OCI-M2 (cell line): Measurements from ENCODE around the gene FAM171A2.
"Not testable (repeated sequence)": the region's sequence is repeated elsewhere in the genome, so short reads cannot be mapped to it uniquely, and the experiment has no call there.

Experiments used
- DNase-seq: peaks from one replicate; lab custom pipeline; 2025; ENCODE audit not compliant: unreplicated experiment; lab: John Stamatoyannopoulos, UW

FAM171A2 gene

DNA sequence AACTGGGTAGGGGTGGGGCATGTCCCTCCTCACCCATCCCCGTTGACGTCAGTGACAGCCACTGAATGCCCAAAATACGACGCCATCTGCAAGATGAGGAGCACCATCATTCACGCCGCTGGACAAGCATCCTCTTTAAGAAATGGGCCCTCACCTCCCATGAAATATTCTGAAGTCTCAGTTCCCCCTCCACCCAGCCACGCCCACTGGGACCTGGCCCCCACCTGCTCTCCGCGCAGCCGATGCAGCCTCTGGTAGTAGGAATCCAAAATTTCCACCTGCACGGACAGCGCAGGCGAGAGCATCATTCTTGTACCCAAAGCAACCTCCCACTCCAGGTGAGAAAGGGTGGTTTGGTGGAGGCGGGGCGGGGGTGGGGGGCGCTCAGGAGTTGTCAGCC, 20.2 kb upstream of the FAM171A2 start:
- DNase-seq: no peak

DNA sequence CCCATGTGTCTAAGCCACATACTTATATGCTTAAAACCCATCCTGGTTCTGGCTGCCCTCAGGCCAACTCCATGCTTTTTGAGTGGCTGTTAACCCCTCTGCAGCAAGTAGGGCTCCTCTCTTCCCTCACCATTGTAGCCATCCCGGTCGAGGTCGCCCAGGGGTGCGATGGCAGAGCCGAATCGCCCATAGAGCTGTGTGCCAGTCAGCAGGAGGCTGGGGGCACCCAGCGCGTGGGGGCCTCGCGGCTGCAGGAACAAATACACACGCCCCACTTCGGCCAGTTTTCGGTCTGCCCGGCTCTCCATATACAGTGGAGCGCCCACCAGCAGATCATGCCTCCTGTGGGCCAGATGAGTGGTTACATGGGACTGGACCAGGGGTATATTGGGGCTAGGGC, 19.7 kb upstream of the FAM171A2 start:
- no peak for DNase-seq

DNA sequence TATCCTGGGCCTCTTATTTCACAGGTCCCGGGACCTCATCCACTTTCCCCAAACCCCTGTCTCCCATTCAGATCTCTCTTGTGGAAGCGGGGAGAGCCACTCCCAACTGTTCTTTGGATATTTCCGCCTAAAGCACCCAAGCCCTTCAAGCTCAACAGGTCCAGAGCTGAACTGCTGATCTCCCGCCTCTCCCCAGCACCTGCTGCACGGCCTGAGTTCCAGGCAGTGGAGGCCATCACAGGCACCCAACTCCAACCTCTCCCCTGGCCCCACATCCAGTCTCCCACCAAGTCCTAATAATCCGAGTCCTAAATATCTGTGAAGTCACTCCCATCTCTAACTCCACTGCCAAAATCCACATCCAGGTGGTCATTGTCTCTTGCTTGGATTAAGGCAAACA, 19.3 kb upstream of the FAM171A2 start:
- no peak for DNase-seq

DNA sequence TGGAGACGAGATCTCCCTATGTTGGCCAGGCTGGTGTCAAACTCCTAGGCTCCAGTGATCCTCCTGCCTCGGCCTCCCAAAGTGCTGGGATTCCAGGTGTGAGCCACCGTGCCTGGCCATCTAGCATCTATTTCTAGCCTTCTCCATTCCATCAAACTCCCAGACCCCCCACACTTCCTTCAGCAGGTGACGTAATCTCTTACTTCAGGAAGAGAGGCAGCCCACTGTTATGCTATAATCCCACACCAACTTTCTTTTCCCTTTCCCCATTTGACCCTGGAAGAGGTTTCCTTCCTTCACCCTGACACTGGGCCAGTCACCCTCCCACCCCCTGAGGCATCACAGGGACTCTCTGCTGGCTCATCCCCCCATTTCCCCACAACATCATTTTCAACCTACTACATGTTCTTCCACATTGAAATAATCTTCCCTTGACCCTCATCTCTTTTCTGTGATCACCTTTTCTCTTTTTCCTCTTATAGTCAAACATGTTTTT, 18.2 kb upstream of the FAM171A2 start:
- no peak for DNase-seq

DNA sequence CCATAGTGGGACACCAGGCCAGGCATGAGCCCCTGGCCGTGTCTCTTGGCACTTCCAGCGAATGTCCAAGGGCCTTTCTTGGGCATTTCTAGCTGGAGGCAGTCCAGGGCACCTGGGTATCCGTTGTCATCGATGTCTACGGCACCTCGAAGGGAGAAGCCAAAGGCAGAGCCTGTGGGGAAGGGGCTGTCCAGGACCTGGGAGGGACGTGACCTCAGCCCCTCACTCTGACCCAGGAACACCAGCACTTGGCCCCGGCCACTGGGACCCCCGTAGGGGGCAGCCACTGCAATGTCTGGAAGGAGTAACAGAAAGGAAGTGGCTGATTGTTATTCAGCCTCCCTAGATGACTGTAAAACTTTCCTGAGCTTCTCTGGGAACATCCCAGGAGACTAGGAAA, 17.1 kb upstream of the FAM171A2 start:
- DNase-seq: no peak

DNA sequence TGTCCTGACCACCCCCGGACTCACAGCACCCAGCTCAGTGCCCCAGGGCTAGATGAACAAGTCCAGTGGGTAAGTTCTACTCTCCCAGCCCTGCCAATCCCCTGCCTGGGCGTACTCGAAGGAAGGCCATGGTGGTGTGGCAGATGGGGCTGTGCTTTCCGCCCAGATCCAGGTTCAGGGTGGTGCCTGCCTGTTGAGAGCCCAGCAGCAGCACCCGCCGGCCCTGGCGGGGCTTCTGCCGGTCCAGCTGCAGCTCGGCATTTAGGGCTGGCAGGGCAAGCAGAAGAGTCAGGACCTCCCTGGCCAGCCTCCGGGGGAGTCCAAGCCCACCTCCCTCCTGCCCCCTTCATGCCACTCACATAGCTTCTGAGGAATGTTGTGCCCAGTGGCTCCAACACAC, 16.2 kb upstream of the FAM171A2 start:
- DNase-seq: no peak

DNA sequence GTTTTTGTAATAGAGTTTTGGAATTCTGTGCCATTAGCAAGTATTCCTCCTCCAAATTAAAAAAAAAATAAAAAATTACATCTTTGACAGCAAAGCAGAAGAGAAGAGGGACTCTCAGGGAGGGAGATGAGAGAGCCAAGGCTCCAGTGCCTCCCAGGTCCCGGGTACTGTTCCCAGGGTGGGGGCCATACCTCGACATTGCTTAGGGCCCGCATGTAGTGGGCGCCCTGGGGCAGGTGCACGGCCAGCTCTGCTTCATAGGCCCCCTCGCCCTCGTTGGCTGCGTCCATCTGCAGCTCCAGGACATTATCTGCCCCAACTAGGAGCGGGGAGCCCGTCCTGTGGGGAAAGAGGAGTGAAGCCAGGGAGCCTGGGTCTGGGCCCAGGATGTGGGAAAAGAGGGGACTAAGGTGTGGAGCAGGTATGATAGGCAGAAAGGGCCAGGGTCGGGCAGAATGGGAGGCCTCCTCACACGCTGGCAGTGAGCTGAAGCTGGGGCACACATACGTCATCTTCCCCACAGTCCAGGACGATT, 14.6 kb upstream of the FAM171A2 start:
- no peak for DNase-seq

DNA sequence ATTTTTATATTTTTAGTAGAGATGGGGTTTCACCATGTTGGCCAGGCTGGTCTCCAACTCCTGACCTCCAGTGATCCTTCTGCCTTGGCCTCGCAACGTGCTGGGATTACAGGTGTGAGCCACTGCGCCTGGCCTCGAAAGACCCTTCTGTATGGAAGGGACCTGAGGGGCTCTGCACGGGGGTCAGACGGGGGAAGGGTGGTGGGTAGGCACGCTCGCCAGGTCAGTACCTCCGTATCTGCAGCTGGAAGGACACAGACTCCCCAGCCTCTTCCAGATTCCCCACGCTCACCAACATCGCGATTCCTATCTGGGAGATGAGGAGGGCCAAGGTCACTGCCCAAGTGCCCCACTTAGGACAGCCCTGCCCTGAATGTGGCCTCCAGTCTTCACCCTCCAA, 13.1 kb upstream of the FAM171A2 start:
- no peak for DNase-seq

DNA sequence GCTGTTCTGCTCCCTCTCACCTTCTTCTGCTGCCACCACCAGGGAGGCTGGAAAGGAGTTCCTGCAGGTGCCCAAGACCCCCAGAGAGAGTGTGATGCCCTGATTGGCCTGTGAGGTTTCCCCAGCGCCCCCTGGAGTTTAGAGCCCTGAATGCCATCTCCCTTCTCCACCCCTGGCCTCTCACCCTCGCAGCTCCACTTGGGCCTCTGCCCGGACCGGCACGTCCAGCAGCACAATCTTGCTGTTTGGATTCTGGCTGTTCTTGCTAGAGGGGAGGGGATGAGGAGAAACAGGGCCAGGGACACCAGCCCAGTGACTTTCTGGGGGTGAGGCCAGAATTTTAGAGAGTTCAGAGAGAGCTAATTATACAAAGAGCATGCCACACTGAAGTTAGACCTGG, 12.5 kb upstream of the FAM171A2 start:
- DNase-seq: no peak

DNA sequence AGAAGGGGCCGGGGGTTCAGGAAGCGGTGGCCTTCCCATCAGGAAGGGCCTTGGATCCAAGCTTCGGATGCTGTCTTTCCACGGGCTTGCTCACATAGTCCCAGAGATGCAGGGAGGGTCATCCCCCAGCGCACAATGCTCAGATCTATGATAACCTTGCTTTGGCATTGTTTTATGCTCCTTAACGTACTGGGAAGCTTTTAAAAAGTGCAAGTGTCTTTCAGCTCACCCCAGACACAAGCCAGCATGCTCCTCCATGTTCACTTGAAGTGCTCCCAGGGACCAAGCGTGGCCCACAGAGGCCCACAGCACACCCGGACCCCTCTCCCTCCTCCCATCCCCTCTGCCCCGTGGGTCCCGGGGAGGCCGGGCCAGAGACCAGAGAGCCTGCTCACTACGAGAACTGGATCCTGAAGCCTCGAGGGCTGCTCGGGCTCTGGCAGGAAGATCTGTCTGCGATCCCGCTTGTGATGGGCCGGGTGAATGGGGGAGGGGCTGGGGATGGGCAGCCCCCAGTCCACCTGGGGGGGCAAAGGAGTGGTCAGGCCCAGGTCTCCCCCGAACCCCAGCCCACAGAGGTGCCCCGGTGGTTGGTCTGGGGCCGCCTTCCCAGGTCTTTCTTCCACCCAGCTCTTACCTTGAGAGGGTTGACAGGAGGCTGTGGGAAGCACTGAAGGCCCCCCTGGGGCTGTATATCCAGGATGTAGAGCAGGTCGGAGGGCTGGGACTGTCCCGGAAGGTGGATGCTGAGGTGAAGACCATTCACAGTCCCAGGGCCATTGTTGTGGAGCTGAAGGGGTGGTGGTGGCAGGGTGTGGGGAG, 11.8 kb upstream of the FAM171A2 start:
- no peak for DNase-seq

DNA sequence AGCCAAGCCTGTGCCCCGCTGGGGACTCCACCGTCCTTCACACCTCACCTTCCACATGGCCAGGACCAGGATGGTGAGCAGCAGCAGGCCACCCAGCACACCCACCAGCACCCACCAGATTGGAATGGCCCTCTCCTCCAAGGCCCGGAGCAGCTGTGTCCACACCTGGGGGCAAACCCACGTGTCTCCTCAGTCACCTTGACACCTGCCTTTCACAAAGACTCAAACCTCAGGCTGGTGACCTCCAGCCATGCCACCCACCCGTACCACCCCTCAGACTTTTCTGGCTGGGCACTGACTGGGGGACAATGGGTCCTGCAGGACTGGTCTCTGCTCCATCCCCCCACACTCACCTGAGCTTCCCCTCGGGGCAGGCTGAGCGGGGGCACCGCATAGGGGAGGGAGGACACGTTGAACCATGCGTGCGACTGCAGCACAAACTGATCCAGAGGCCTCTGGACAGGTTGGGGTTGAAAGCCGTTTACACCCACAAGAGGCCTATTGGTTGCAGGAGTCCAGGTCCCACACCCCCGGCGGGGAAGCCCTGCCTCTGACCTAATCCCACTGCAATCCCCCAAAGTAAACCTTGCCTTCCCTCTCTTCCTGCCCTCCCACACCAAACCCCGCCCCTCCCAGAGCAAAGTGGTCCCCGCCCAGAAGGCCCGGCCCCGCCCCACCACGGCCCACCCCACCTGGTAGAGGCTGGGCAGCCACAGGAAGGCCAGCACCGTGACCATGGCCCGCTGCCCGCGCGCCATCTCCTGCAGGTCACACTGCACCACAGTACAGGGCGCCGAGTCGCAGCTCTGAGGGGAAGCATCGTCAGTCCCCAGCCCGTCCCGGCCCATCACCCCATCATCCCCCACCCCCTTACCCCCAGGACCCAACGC, 10.9 kb upstream of the FAM171A2 start:
- no peak for DNase-seq

DNA sequence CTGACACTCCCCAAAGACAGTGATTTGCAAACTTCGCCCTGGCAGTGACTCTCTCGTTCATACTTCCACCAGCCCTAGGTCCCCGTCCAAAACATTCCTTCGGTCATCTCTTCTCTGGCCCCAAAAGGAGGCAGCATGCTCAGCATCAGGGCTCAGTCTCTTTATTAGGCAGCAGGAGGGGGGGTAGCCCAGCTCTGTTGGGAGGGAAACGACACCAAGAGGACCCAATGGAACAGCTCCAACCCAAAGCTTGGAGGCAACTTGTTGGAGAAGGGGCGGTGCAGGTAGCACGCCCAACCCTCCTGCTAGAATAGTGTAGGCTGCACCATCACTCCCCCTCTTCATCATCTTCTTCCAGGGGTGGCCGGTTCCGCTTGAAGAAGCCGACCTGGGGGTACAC, 8.4 kb upstream of the FAM171A2 start:
- DNase-seq: no peak

DNA sequence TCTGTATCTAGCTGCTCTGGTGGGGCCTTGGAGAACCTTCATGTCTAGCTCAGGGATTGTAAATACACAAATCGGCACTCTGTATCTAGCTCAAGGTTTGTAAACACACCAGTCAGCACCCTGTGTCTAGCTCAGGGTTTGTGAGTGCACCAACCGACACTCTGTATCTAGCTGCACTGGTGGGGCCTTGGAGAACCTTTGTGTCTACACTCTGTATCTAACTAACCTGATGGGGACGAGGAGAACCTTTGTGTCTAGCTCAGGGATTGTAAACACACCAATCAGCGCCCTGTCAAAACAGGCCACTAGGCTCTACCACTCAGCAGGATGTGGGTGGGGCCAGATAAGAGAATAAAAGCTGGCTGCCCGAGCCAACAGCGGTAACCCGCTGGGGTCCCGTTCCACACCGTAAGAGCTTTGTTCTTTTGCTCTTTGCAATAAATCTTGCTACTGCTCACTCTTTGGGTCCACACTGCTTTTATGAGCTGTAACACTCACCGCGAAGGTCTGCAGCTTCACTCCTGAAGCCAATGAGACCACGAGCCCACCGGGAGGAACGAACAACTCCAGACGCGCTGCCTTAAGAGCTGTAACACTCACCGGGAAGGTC, 5.9 kb upstream of the FAM171A2 start:
- DNase-seq: not testable (repeated sequence)

DNA sequence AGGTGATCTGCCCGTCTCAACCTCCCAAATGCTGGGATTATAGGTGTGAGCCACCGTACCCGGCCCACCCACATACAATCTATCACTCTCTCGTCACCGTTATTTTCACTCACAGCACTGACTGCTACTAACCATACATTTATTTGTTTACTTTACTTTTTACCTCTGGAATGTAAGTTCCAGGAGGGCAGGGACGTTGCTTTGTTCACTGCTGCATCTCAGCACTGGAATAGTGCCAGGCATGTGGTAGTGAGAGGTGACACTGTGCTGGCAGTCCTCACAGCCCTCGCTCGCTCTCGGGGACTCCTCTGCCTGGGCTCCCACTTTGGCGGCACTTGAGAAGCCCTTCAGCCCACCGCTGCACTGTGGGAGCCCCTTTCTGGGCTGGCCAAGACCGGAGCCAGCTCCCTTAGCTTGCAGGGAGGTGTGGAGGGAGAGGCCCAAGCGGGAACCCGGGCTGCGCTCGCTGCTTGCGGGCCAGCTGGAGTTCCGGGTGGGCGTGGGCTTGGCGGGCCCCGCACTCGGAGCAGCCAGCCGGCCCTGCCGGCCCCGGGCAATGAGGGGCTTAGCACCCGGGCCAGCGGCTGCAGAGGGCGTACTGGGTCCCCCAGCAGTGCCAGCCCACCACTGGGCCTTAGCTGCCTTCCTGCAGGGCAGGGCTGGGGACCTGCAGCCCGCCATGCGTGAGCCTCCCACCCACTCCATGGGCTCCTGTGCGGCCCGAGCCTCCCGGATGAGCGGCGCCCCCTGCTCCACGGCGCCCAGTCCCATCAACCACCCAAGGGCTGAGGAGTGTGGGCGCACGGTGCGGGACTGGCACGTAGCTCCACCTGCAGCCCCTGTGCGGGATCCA, 5.0 kb upstream of the FAM171A2 start:
- DNase-seq: not testable (repeated sequence)

DNA sequence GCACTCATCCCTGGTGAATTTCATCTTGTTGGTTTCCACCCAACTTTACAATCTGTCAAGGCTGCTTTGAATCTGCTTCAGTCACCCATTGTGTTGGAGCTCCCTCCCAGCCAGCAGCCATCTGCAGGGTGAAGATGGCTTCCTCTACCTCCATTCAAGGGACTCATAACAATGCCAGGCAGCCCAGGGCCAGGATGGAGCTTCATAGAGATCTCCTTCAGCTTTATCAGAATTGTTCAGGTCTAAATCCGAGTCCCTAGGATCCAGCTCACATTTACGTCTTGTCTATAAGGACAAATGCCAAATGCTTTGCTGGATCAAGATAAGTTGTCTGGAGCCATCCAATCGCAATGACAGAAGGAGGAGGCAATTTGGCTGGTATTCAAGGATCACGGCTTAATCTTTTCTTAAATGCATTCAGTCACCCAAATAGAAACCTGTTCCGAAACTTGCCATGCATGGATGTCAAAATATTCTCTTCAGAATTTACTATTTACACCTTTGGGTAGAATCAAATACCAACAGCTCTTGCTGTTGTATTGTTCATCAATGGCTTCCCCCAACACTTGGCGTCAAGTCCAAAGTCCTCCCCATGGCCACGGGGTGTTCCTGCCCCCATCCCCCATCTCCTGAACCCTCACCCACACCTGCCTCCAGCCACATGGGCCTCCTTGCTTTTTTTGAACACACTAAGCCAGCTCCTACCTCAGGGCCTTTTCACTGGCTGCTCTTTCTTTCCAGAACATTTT, 3.8 kb upstream of the FAM171A2 start:
- DNase-seq: no peak

DNA sequence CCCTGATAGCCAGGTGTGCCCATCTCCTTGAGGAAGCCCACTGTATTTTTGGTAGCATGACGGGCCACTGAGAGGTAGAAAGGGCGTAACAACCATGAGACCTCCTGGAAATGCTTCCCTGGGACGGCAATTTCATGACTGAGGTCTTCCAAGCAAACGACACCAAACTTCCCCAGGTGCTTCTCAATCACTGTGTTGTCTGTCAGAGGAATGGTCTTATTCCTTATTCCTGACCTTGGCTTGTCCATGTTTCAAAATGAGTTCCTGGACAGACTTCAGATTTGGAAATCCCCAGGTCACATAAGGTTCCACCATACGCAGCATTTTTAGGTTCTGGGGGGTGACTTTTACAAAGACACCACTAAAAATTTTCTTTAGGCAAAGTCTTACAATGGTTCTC, 1.4 kb upstream of the FAM171A2 start:
- DNase-seq: not testable (repeated sequence)

DNA sequence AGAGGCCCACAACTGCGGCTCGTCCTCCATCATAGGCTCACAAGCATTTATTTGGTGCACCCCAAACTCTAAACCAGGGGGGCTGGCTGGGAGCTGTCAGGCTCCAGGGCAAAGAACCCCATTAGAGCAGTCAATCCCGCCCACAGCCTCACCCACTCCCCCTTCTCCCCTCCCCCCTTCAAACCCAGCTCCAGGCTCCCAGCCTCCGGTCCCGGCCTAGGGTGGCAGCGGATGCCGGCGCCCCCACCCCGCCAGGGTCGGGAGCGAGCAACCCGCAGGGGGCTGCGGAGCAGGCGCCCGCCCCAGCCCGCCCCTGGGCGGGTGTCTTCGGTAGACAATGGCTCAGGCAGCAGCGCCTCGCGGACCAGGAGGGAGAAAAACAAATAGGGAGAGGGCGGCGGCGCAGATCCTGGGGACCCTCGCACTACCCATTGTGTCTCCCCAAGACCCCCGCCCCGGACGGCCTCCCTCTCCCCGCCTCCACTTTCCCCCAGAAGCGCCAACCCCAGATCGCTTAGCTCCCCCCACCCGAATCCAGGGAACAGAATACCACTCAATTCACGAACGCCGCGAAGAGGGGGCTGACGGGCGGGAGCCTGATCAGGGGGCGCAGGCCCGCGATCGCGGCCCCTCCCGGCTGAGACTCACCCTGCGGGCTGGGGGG, 572 bp downstream of the FAM171A2 start:
- no peak for DNase-seq

DNA sequence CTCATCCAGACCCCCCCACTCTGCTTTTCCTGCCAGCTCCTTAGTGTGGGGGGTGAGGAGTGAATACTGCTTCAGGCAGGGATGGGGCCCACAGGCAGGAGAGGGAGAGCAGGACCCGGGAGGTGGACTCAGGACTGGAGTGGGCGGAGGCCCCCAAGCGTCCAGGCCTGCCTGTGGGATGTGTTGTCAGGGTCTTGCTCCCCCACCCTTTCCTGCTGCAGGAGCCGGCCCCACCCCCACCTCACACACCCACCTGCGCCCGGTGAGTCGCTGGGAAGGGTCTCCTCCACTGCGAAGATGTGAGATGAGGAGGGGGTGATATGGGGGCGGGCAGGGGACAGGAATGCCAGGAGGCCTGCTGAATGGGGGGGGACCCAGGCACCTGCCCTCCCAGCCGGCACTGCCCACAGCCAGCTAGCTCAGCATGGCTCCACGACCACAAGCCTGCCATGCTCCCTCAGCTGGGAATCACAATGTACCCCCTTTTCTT, 1.1 kb downstream of the FAM171A2 start:
- DNase-seq: no peak
